Osteoblast (primary cell): ENCODE data around the gene LPCAT3. TPM values are rescaled to one million over a fixed set of nuclear protein-coding genes. Genes with fewer than 3 reads are reported as not detected.
"Not testable (repeated sequence)": the region's sequence is repeated elsewhere in the genome, so short reads cannot be mapped to it uniquely, and the experiment has no call there.

ENCODE experiments used
- DNase-seq: peaks from one replicate; pipeline ENCODE4 v3.0.0; 2011; ENCODE audit warnings: low spot score, mixed read lengths; ENCODE audit not compliant: insufficient read length; ENCODE audit errors: missing footprints
- H2AFZ ChIP-seq: 2 replicates; pipeline ENCODE4 v1.6.0; 2011; ENCODE audit warnings: mild to moderate bottlenecking, low read length
- H3K27ac ChIP-seq: 2 replicates; pipeline ENCODE4 v1.5.1; 2011; ENCODE audit warnings: mild to moderate bottlenecking, low read depth, low read length, moderate library complexity
- H3K27me3 ChIP-seq: 2 replicates; pipeline ENCODE4 v1.6.0; 2012; ENCODE audit warnings: mild to moderate bottlenecking, control low read depth, inconsistent platforms, low read length, moderate library complexity; ENCODE audit not compliant: insufficient read depth
- H3K36me3 ChIP-seq: 2 replicates; pipeline ENCODE4 v1.5.1; 2011; ENCODE audit warnings: mild to moderate bottlenecking, low read length, control low read depth, moderate library complexity; ENCODE audit not compliant: insufficient read depth
- H3K4me1 ChIP-seq: 2 replicates; pipeline ENCODE4 v1.5.1; 2011; ENCODE audit warnings: mild to moderate bottlenecking, low read length, control low read depth, moderate library complexity; ENCODE audit not compliant: insufficient read depth
- H3K4me2 ChIP-seq: 2 replicates; pipeline ENCODE4 v1.6.0; 2011; ENCODE audit warnings: mild to moderate bottlenecking, low read length; ENCODE audit not compliant: insufficient read depth
- H3K4me3 ChIP-seq: fragments of 200-600 bp; sonication (generic); 3 replicates; pipeline ENCODE4 v1.5.1; 2012; ENCODE audit warnings: mild to moderate bottlenecking, low read length, inconsistent platforms; ENCODE audit not compliant: insufficient read depth
- H3K79me2 ChIP-seq: 2 replicates; pipeline ENCODE4 v1.6.0; 2012; ENCODE audit warnings: mild to moderate bottlenecking, low read length, control low read depth, inconsistent platforms; ENCODE audit not compliant: insufficient read depth
- H3K9me3 ChIP-seq: 2 replicates; pipeline ENCODE4 v1.5.1; 2011; ENCODE audit warnings: low read depth, low read length, control low read depth
- H4K20me1 ChIP-seq: 2 replicates; pipeline ENCODE4 v1.6.0; 2012; ENCODE audit warnings: mild to moderate bottlenecking, low read length, control low read depth; ENCODE audit not compliant: insufficient read depth
- total RNA-seq: library from RNA; depleted of rRNA; stranded (reverse); fragments of >200 nt; gene quantifications from 2 replicates; pipeline ENCODE4 v1.2.3, GENCODE V29; 2012
- TF ChIP-seq, protein P1 (sequence below): IDR thresholded peaks from 2 replicates; pipeline ENCODE4 v1.5.1; 2011; ENCODE audit warnings: mild to moderate bottlenecking, low read depth, low read length, moderate library complexity; ENCODE audit errors: extremely low read depth

The LPCAT3 gene
- total RNA-seq, 1 donor: 20.3 TPM

DNA sequence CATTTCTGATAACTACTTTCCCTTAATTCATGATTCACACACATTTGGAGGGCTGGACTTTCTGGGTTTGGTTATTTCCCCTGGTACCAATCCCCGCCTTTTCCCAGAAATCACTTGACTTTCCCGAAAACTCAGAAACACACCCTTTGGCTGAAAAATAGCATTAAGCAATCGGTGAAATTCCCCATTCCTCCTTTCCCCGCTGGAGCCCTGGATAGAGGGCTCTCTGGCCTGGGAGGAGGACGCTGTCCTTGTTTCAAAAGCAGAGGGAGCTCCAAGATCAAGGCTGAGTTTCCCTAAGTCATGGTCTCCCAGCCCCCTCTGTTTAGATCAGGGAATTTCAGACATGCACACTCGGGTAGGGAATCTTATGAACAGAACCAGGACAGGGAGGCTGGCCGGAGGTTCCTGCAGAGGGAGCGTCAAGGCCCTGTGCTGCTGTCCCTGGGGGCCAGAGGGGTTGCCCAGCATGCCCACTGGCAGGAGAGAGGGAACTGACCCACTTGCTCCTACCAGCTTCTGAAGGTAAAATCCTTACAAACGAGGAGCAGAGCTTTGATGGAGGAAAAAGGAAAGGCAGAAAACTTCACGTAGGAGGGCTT, 42.2 kb upstream of the LPCAT3 start, which contains the start of gene C1S:
TSS of gene C1S (plus strand) at position 366 of the 602 bp plus-strand sequence. CDS start 1,195 bp downstream, outside the sequence.
- H2AFZ ChIP-seq: peak within 1 kb of the TSS; percentile 89
- DNase-seq: peak; percentile 94
- no peaks in the 10 kb centered on the region for H3K9me3 ChIP-seq
- H3K4me3 ChIP-seq: peak within 1 kb of the TSS; percentile 69
- no peaks in the 10 kb centered on the region for H4K20me1 ChIP-seq
- no peaks in the 10 kb centered on the region for H3K79me2 ChIP-seq
- TF ChIP-seq, protein P1, sequence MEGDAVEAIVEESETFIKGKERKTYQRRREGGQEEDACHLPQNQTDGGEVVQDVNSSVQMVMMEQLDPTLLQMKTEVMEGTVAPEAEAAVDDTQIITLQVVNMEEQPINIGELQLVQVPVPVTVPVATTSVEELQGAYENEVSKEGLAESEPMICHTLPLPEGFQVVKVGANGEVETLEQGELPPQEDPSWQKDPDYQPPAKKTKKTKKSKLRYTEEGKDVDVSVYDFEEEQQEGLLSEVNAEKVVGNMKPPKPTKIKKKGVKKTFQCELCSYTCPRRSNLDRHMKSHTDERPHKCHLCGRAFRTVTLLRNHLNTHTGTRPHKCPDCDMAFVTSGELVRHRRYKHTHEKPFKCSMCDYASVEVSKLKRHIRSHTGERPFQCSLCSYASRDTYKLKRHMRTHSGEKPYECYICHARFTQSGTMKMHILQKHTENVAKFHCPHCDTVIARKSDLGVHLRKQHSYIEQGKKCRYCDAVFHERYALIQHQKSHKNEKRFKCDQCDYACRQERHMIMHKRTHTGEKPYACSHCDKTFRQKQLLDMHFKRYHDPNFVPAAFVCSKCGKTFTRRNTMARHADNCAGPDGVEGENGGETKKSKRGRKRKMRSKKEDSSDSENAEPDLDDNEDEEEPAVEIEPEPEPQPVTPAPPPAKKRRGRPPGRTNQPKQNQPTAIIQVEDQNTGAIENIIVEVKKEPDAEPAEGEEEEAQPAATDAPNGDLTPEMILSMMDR: peak; percentile 98
- H3K27me3 ChIP-seq: no peaks in the 10 kb centered on the region
- peak within 1 kb of the TSS; percentile 83 for H3K27ac ChIP-seq
- no peaks in the 10 kb centered on the region for H3K36me3 ChIP-seq
- H3K4me1 ChIP-seq: peaks cover 31% of the 10 kb centered on the region
- peak within 1 kb of the TSS; percentile 89 for H3K4me2 ChIP-seq

DNA sequence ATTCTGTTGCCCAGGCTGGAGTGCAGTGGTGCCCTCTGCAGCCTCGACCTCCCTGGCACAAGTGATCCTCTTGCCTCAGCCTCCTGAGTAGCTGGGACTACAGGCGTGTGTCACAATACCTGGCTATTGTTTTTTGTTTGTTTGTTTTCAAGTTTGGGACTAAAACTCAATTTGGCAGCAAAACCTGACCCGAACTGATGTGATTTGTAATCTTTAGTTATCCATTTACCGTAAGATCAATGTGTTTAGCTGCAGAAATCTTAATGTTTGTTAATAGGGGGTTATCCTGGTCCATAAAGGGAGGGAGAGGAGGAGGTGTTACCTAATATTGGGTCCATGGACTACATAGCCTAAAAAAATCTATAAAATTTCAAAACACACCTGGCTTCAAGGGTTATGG, 41.5 kb upstream of the LPCAT3 start:
- no peaks in the 10 kb centered on the region for H4K20me1 ChIP-seq
- H3K9me3 ChIP-seq: no peaks in the 10 kb centered on the region
- H3K36me3 ChIP-seq: no peaks in the 10 kb centered on the region
- H3K4me3 ChIP-seq: no peak overlapping the region
- H3K79me2 ChIP-seq: no peaks in the 10 kb centered on the region
- peak overlapping the region; percentile 89 for H3K4me2 ChIP-seq
- no peak for DNase-seq
- H3K27me3 ChIP-seq: peaks cover 6% of the 10 kb centered on the region
- H3K27ac ChIP-seq: peak overlapping the region; percentile 35
- peaks cover 26% of the 10 kb centered on the region for H3K4me1 ChIP-seq
- H2AFZ ChIP-seq: peak overlapping the region; percentile 12
- TF ChIP-seq, protein P1: no peak

DNA sequence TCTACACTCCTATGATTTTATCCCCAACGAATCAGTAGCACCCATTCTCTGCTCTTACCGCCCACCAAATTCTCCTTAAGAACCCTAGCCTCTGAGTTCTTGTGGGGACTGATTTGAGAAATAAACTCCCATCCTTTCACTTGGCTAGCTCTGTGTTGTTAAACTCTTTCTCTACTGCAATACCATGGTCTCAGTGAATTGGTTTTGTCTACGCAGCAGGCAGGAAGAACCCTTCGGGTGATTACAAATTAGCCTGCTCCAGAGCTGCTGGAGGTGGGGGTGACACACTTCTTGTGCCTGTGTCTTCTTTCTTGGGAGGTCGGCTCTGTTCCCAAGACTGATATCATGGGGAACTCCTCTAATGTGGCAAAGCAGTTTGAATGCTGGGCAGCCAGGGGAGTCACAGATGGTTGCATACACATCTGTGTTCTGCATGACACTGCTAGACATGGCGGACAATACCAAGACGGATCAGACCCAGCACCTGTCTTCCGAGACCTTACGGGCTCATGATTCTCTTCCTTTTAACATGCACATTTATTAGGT, 40.6 kb upstream of the LPCAT3 start:
- Histone ChIP-seq H3K9me3 (no peaks in the 10 kb centered on the region), H3K36me3 (no peaks in the 10 kb centered on the region), H3K79me2 (no peaks in the 10 kb centered on the region), H3K4me2 (no peak overlapping the region), H4K20me1 (no peaks in the 10 kb centered on the region), H3K4me1 (peaks cover 18% of the 10 kb centered on the region), H3K27me3 (peaks cover 12% of the 10 kb centered on the region), H3K4me3 (no peak overlapping the region), H3K27ac (no peak overlapping the region), H2AFZ (no peak overlapping the region)
- DNase-seq: no peak
- TF ChIP-seq, protein P1: no peak

DNA sequence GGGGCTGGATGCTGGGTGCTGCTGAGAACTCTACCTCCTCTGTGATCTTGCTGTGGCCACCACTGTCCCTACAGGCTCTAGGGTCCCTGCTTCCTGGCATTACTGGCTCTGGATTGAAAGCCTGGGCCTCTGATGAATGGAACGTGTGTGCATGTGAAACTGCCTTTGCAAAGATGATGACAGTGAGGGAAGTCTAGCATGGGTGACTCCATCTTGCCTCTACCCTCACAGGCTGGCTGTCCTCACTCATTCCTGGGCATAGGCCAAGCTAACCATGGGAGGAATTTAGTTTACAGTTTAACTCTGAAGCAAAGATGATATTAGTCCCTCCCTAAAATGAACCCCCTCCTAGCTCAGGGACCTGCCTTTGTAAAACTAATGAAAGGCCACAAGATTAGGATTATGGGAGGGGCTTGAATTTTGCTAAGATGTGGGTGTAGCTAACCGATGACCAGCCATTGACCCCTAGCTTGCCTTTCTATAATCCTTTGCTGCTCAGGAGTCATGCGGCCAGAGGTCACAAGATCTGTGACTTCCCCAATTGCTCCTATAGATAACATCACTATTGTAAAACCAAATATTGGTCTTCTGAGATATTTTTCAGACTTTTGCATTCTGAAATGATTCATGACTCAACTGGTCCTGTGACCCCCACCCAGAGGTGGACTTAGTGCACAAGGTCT, 40.0 kb upstream of the LPCAT3 start:
- peaks cover 12% of the 10 kb centered on the region for H3K27me3 ChIP-seq
- TF ChIP-seq, protein P1: no peak
- H2AFZ ChIP-seq: no peak overlapping the region
- no peaks in the 10 kb centered on the region for H4K20me1 ChIP-seq
- H3K9me3 ChIP-seq: no peaks in the 10 kb centered on the region
- H3K4me3 ChIP-seq: no peak overlapping the region
- peaks cover 17% of the 10 kb centered on the region for H3K4me1 ChIP-seq
- H3K36me3 ChIP-seq: no peaks in the 10 kb centered on the region
- no peaks in the 10 kb centered on the region for H3K79me2 ChIP-seq
- no peak for DNase-seq
- H3K27ac ChIP-seq: no peak overlapping the region
- no peak overlapping the region for H3K4me2 ChIP-seq

DNA sequence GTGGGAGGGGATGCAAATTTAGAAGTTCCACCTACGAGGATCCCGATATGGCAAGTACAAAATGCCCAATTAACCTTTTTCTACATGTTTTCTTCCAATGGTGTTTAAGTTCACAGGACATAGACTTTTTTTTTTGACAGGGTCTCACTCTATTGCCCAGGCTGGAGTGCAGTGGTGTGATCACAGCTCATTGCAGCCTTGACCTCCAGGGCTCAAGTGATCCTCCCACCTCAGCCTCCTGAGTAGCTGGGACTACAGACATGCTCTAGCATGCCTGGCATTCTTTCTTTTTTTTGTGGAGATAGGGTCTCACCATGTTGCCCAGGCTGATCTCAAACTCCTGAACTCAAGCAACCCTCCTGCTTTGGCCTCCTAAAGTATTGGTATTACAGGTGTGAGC, 37.5 kb upstream of the LPCAT3 start:
- H3K4me2 ChIP-seq, H2AFZ ChIP-seq, H3K36me3 ChIP-seq, H3K79me2 ChIP-seq, DNase-seq, H3K4me1 ChIP-seq, H3K4me3 ChIP-seq, H3K27ac ChIP-seq, H4K20me1 ChIP-seq, H3K9me3 ChIP-seq: not testable (repeated sequence)
- peaks cover 26% of the 10 kb centered on the region for H3K27me3 ChIP-seq
